K562 (cell line): ENCODE measurements around the gene ICA1. TPM values are rescaled to one million over a fixed set of nuclear protein-coding genes. Genes with fewer than 3 reads are reported as not detected.

Source experiments
- ATAC-seq: fragments of 200-7000 bp; cut with Tn5 transposase; 3 replicates; pipeline ENCODE4 v1.9.1; 2020; ENCODE audit warnings: moderate library complexity
- BruUV-seq: library from RNA; stranded (reverse); fragments of 400-500 nt; replicated peaks from 2 replicates; lab custom pipeline; 2021; lab: Mats Ljungman, UMichigan
- CTCF ChIA-PET: fragments of 300-600 bp; formaldehyde crosslinking; extraction: SDS; loops from one replicate; lab custom pipeline; 2021; ENCODE audit warnings: low intra/inter-chr PET ratio; lab: Yijun Ruan, JAX
- POLR2A ChIA-PET: fragments of 300-600, 350-650 bp; sonication (Branson Sonifier 250); formaldehyde crosslinking; extraction: SDS; loops from one replicate; lab custom pipeline; 2021; ENCODE audit warnings: antibody characterized with exemption, inconsistent platforms; lab: Yijun Ruan, JAX
- DNase-seq, 4 experiments: peaks; one replicate each; pipeline versions ENCODE4 v3.0.0 to v3.0.0-alpha.2; 2011 to 2018; ENCODE audit warnings: low spot score in 3 of 4, mixed read lengths in 3 of 4; ENCODE audit errors: extremely low read depth in 1 of 4
- FAIRE-seq: peaks from 2 replicates; lab custom pipeline; 2011; peaks lifted over from hg19 to GRCh38; lab: Jason Lieb, UNC
- H2AFZ ChIP-seq: 2 replicates; pipeline ENCODE4 v1.6.0; 2011; ENCODE audit warnings: low read depth, low read length, control low read depth, inconsistent platforms
- H3K27ac ChIP-seq: fragments of 200-600 bp; 3 replicates; pipeline ENCODE4 v1.8.0; 2011; ENCODE audit warnings: low read depth, mild to moderate bottlenecking, control low read depth, inconsistent platforms, low read length, moderate library complexity, mixed read lengths; ENCODE audit errors: extremely low read depth
- H3K27me3 ChIP-seq, 2 experiments: fragments of 300-600 bp in 1 of 2; 2 replicates in 1 of 2; 3 replicates in 1 of 2; pipeline versions ENCODE4 v1.6.0 to v1.8.0; 2011; ENCODE audit warnings: inconsistent platforms in 2 of 2, low read length in 2 of 2, mild to moderate bottlenecking in 1 of 2, mixed read lengths in 1 of 2, moderate library complexity in 1 of 2; ENCODE audit not compliant: control insufficient read depth in 2 of 2, insufficient read depth in 2 of 2
- H3K36me3 ChIP-seq: fragments of 300-600 bp; 3 replicates; pipeline ENCODE4 v1.8.0; 2011; ENCODE audit warnings: mild to moderate bottlenecking, low read length, inconsistent platforms; ENCODE audit not compliant: control insufficient read depth, insufficient read depth
- H3K4me1 ChIP-seq, 2 experiments: fragments of 200-600 bp in 1 of 2; replicated peaks in 1 of 2; 2 replicates in 1 of 2; 3 replicates in 1 of 2; pipeline versions ENCODE4 v1.5.1 to v1.8.0; 2011; ENCODE audit warnings: inconsistent platforms in 2 of 2, low read length in 2 of 2, mild to moderate bottlenecking in 1 of 2, mixed read lengths in 1 of 2, moderate library complexity in 1 of 2; ENCODE audit not compliant: control insufficient read depth in 2 of 2, insufficient read depth in 2 of 2
- H3K4me2 ChIP-seq: 2 replicates; pipeline ENCODE4 v1.6.1; 2011; ENCODE audit warnings: low read length, control low read depth, inconsistent platforms, mixed read lengths; ENCODE audit not compliant: insufficient read depth
- H3K4me3 ChIP-seq: fragments of 200-600 bp; sonication (generic), shearing (Covaris generic); 2 replicates; pipeline ENCODE4 v1.5.1; 2016; ENCODE audit warnings: control low read depth, inconsistent platforms
- H3K79me2 ChIP-seq: fragments of 200-600 bp; 3 replicates; pipeline ENCODE4 v1.8.0; 2011; ENCODE audit warnings: low read length, inconsistent platforms; ENCODE audit not compliant: control insufficient read depth, insufficient read depth
- H3K9ac ChIP-seq, 2 experiments: 2 replicates each; pipeline versions ENCODE4 v1.6.0 to v1.6.1; 2011; ENCODE audit warnings: low read depth in 2 of 2, low read length in 2 of 2, control low read depth in 1 of 2, inconsistent platforms in 1 of 2, mild to moderate bottlenecking in 1 of 2, mixed read lengths in 1 of 2; ENCODE audit not compliant: insufficient read depth in 1 of 2
- H3K9me1 ChIP-seq: one replicate; pipeline ENCODE4 v1.6.0; 2011; ENCODE audit warnings: inconsistent platforms, mild to moderate bottlenecking, low read length, moderate library complexity; ENCODE audit not compliant: control insufficient read depth, insufficient read depth
- H3K9me3 ChIP-seq: replicated peaks from 2 replicates; pipeline ENCODE4 v1.5.1; 2011; ENCODE audit warnings: low read depth, low read length, inconsistent platforms; ENCODE audit not compliant: control insufficient read depth, insufficient read depth
- H4K20me1 ChIP-seq: replicated peaks from 2 replicates; pipeline ENCODE4 v1.6.1; 2011; ENCODE audit warnings: low read length, inconsistent platforms, mixed read lengths; ENCODE audit not compliant: control insufficient read depth, insufficient read depth
- CSDE1 ChIP-seq, 2 experiments: fragments of 450-650 bp; IDR thresholded peaks; 2 replicates each; pipeline ENCODE4 v1.6.1; 2016; ENCODE audit warnings: mild to moderate bottlenecking in 1 of 2
- HCFC1 ChIP-seq: IDR thresholded peaks from 2 replicates; pipeline ENCODE4 v1.6.1; 2012; ENCODE audit warnings: low read depth, low read length, improper control_type of control experiment
- HDAC1 ChIP-seq, 2 experiments: fragments of 450-650 bp; IDR thresholded peaks; 2 replicates each; pipeline ENCODE4 v1.6.1; 2016 to 2017; ENCODE audit warnings: inconsistent platforms in 1 of 2, mild to moderate bottlenecking in 1 of 2, moderate library complexity in 1 of 2
- NCOR1 ChIP-seq: fragments of 450-650 bp; IDR thresholded peaks from 2 replicates; pipeline ENCODE4 v1.6.1; 2016; ENCODE audit warnings: mild to moderate bottlenecking, moderate library complexity
- RFX1 ChIP-seq: fragments of 450-650 bp; IDR thresholded peaks from 2 replicates; pipeline ENCODE4 v1.6.1; 2016; ENCODE audit warnings: mild to moderate bottlenecking, moderate library complexity
- SNRNP70 ChIP-seq: fragments of 200-400 bp; formaldehyde crosslinking; optimal IDR thresholded peaks from 2 replicates; pipeline ENCODE3; 2017; ENCODE audit warnings: low read depth, low read length
- STAT5B ChIP-seq: fragments of 250-450 bp; sonication (Bioruptor Pico); IDR thresholded peaks from 2 replicates; pipeline ENCODE4 v1.8.0; 2021; ENCODE audit warnings: mild to moderate bottlenecking, inconsistent platforms
- WGBS: fragments of 100-300 bp; shearing (Covaris generic); methylation state at CpG from one replicate; pipeline ENCODE4 v1.1.6; 2016; ENCODE audit warnings: low coverage, mixed read lengths; ENCODE audit not compliant: insufficient coverage; ENCODE audit errors: missing lambda C conversion rate; 5-methylcytosine and 5-hydroxymethylcytosine counted together
- in situ Hi-C: fragments of 300-500 bp; cut with MboI; formaldehyde crosslinking; loops from 4 replicates; pipeline ENCODE4 v1.15.0; 2018; ENCODE audit warnings: inconsistent platforms, mixed read lengths
- intact Hi-C: fragments of 100-400 bp; cut with micrococcal nuclease; formaldehyde crosslinking; loops from 2 replicates; pipeline ENCODE4 v1.14.2; 2022
- polyA plus RNA-seq, 8 experiments: library from polyadenylated mRNA; depleted of rRNA in 4 of 8; stranded (reverse) in 5 of 8; unstranded in 3 of 8; fragments of >200 nt; fragmentation: Nextera tagmentation in 2 of 8; fragmentation: Illumina TruSeq in 1 of 8; extraction: Ambion mirVana in 2 of 8; extraction: Trizol in 1 of 8; gene quantifications; 2 replicates each; pipeline versions ENCODE4 v1.2.1 to v1.2.3, GENCODE V29; 2011 to 2014; ENCODE audit warnings: inconsistent platforms in 1 of 8, missing spikeins in 1 of 8
- total RNA-seq, 7 experiments: library from RNA; depleted of rRNA in 6 of 7; stranded (reverse); fragments of >200 nt in 6 of 7; fragmentation: Illumina TruSeq in 2 of 7; extraction: Trizol in 2 of 7; gene quantifications; 2 replicates each; pipeline versions ENCODE4 v1.2.1 to v1.2.3, GENCODE V29; 2011 to 2021; ENCODE audit warnings: low replicate concordance in 1 of 7
- TF ChIP-seq, protein P1 (sequence below): IDR thresholded peaks from 2 replicates; pipeline ENCODE4 v1.6.1; 2011; ENCODE audit not compliant: insufficient read length; ENCODE audit errors: extremely low read depth
- TF ChIP-seq, protein P2 (sequence below): fragments of 250-450 bp; sonication (Bioruptor Pico); IDR thresholded peaks from 2 replicates; pipeline ENCODE4 v1.8.0; 2022; ENCODE audit warnings: inconsistent platforms, mild to moderate bottlenecking, moderate library complexity, borderline replicate concordance
- TF ChIP-seq, protein P3 (sequence below), 2 experiments: fragments of 200-800 bp in 1 of 2; sonication (Bioruptor generic) in 1 of 2; sonication (generic) in 1 of 2; formaldehyde crosslinking in 1 of 2; IDR thresholded peaks in 1 of 2; conservative IDR thresholded peaks in 1 of 2; 2 replicates each; pipeline versions ENCODE4 v1.5.0 to v1.6.1; 2016 to 2020; ENCODE audit warnings: missing compliant biosample characterization in 1 of 2, missing genetic modification characterization in 1 of 2, missing genetic modification reagents in 1 of 2

The ICA1 gene
- total and polyA plus RNA-seq, 9 of the 15 experiments (the other 6 are each of a cell fraction or from before 2014, with no cell fraction given): 7.1 to 22.3 (median 16.4) TPM

- 79% methylated on average over 7 of the region's 7 CpGs for WGBS
- Histone ChIP-seq H3K9me3 (no peaks in the 10 kb centered on the region), H3K27me3 (no peaks in the 10 kb centered on the region), H3K4me3 (no peak overlapping the region), H3K27ac (no peak overlapping the region), H3K4me2 (no peak overlapping the region), H4K20me1 (no peaks in the 10 kb centered on the region), H2AFZ (no peak overlapping the region), H3K9me1 (no peaks in the 10 kb centered on the region), H3K9ac (no peak overlapping the region), H3K36me3 (no peaks in the 10 kb centered on the region; the same call in 2 of the 3 replicates), H3K79me2 (no peaks in the 10 kb centered on the region), H3K4me1 (no peaks in the 10 kb centered on the region)
- FAIRE-seq (no peak), DNase-seq (no peak), ATAC-seq (no peak)
- in situ Hi-C loops (no loop called here), intact Hi-C loops (no loop called here)
- ChIA-PET POLR2A (no interaction called here), CTCF (no interaction called here)
- no TSS peak for BruUV-seq
- TF ChIP-seq HCFC1 (no peak), CSDE1 (IDR thresholded peaks at IDR 0.05) (no peak), NCOR1 (no peak), HDAC1 (IDR thresholded peaks at IDR 0.05) (no peak), SNRNP70 (no peak), STAT5B (CRISPR knock-in tag) (no peak), RFX1 (no peak)
- TF ChIP-seq, protein P1, sequence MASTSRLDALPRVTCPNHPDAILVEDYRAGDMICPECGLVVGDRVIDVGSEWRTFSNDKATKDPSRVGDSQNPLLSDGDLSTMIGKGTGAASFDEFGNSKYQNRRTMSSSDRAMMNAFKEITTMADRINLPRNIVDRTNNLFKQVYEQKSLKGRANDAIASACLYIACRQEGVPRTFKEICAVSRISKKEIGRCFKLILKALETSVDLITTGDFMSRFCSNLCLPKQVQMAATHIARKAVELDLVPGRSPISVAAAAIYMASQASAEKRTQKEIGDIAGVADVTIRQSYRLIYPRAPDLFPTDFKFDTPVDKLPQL: no peak
- TF ChIP-seq, protein P2, sequence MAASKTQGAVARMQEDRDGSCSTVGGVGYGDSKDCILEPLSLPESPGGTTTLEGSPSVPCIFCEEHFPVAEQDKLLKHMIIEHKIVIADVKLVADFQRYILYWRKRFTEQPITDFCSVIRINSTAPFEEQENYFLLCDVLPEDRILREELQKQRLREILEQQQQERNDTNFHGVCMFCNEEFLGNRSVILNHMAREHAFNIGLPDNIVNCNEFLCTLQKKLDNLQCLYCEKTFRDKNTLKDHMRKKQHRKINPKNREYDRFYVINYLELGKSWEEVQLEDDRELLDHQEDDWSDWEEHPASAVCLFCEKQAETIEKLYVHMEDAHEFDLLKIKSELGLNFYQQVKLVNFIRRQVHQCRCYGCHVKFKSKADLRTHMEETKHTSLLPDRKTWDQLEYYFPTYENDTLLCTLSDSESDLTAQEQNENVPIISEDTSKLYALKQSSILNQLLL (CRISPR knock-in tag): no peak
- TF ChIP-seq, protein P3, sequence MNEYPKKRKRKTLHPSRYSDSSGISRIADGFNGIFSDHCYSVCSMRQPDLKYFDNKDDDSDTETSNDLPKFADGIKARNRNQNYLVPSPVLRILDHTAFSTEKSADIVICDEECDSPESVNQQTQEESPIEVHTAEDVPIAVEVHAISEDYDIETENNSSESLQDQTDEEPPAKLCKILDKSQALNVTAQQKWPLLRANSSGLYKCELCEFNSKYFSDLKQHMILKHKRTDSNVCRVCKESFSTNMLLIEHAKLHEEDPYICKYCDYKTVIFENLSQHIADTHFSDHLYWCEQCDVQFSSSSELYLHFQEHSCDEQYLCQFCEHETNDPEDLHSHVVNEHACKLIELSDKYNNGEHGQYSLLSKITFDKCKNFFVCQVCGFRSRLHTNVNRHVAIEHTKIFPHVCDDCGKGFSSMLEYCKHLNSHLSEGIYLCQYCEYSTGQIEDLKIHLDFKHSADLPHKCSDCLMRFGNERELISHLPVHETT (CRISPR knock-in tag; conservative IDR thresholded peaks at IDR 0.05 in 1 of 2, IDR thresholded peaks at IDR 0.05 in 1 of 2): no peak
Observed at GRCh38 chr7:8220376-8221100, 41.4 kb downstream of the ICA1 start.
